OCI-LY1 (cell line): ENCODE results near the gene TSKU.

Experiments used
- CTCF ChIP-seq: fragments of 200-600 bp; sonication (generic), shearing (Covaris generic); IDR thresholded peaks from 2 replicates; pipeline ENCODE4 v1.5.1; 2017; ENCODE audit warnings: mild to moderate bottlenecking, antibody characterized with exemption, low read length, moderate library complexity, mixed read lengths
- EZH2 ChIP-seq: fragments of 200-600 bp; sonication (generic), shearing (Covaris generic); IDR thresholded peaks from 2 replicates; pipeline ENCODE4 v1.8.0; 2017; ENCODE audit warnings: borderline replicate concordance, mixed run types, mild to moderate bottlenecking, antibody characterized with exemption, low read length, moderate library complexity, mixed read lengths

DNA sequence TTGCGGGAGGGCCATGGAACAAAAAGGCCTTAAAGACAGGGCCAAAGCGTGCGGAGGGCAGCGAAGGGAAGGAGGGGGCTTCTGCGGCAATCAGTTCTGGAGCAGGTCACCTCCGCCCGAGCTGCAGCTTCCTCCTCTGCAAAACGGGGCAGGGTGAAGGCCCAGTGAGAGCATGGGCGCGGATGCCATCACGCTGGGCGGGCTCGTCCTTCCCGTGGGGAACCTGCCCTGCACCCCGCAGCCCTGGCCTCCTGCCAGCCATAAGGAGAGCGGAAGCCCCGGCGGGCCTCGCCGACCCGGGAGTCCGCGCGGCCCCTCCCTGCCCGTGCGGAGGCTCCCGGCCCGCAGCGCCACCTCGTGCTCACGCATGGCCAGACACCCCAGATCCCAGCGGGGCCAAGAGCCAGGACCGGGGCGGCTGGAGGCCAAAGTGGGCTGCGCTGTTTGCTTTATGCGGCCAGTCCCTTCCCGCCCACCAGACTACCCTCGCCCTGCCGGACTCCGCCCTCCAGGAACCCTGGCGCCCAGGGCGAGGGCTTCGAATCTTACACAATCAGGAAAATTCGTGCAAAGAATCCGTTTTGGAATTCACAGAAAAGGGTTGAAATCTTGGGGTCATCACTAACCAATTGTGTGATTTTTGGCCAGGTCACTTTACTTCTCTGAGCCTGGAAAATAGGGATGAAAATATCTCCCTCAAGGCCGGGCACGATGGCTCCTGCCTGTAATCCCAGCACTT lies 16.1 kb downstream of the TSKU start:
- TF ChIP-seq CTCF (peak; percentile 77), EZH2 (no peak)
